Measurements from ENCODE around the gene CFAP97. TPM values are rescaled to one million over a fixed set of nuclear protein-coding genes. Genes with fewer than 3 reads are reported as not detected.

The CFAP97 gene
- polyA plus RNA-seq, 1 donor (not counting 4 experiments of a cell fraction or from before 2014, with no cell fraction given): 24.9 TPM

DNA sequence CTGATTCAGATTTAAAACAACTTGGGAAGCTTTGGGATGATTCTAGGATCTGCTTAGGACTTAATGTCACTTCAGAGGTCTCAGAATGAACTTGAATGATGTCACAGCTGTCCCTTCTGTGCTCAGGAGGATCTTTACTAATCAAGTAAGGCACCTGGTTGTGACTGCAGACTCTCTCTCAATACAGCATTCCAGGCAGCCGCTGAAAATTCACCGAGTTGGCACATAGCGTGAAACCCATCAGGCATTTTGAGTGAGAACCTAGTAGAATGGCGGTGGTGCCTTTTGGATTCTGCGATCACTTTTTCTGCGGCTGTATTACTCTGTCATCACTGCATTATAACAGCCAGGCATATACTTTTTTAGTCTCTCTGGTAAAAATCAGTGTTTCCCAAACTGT, 22.1 kb upstream of the CFAP97 start:
- Histone ChIP-seq H2AFZ (ENCODE audit: control insufficient read depth, low read length) (no peak overlapping the region), H3K27me3 (ENCODE audit: control insufficient read depth, extremely low read depth, insufficient read depth, low read length) (no peaks in the 10 kb centered on the region), H3K4me3 (ENCODE audit: control insufficient read depth in 2 of 3, extremely low read depth in 1 of 3, insufficient read depth in 2 of 3, low read depth in 1 of 3, low read length in 3 of 3) (no peak overlapping the region), H3K9ac (ENCODE audit: control insufficient read depth, extremely low read depth, insufficient read depth, low read length) (no peak overlapping the region), H3K36me3 (ENCODE audit: control insufficient read depth in 2 of 2, extremely low read depth in 1 of 2, insufficient read depth in 2 of 2, low read length in 2 of 2) (no peaks in the 10 kb centered on the region), H3K4me2 (ENCODE audit: control insufficient read depth, extremely low read depth, insufficient read depth, low read depth, low read length) (no peak overlapping the region), H3K4me1 (ENCODE audit: control insufficient read depth, extremely low read depth, insufficient read depth, low read length) (peaks cover 5% of the 10 kb centered on the region), H4K20me1 (ENCODE audit: control insufficient read depth, extremely low read depth, insufficient read depth, low read length) (peaks cover 2% of the 10 kb centered on the region), H3K9me3 (ENCODE audit: control insufficient read depth, low read depth, low read length) (no peaks in the 10 kb centered on the region), H3K27ac (ENCODE audit: control insufficient read depth, insufficient read depth, low read length) (no peak overlapping the region), H3K9me1 (ENCODE audit: control insufficient read depth, extremely low read depth, insufficient read depth, low read length) (no peaks in the 10 kb centered on the region), H3K79me2 (ENCODE audit: control insufficient read depth, insufficient read depth, low read length) (no peaks in the 10 kb centered on the region)
- DNase-seq (ENCODE audit: low read depth, low spot score) (no peak), FAIRE-seq (no peak)
- dilution Hi-C loops (cut with MboI; ENCODE audit: extremely low pct_ligation_motif_present, low sequenced_read_pairs): no loop called here
- TF ChIP-seq, protein P1, sequence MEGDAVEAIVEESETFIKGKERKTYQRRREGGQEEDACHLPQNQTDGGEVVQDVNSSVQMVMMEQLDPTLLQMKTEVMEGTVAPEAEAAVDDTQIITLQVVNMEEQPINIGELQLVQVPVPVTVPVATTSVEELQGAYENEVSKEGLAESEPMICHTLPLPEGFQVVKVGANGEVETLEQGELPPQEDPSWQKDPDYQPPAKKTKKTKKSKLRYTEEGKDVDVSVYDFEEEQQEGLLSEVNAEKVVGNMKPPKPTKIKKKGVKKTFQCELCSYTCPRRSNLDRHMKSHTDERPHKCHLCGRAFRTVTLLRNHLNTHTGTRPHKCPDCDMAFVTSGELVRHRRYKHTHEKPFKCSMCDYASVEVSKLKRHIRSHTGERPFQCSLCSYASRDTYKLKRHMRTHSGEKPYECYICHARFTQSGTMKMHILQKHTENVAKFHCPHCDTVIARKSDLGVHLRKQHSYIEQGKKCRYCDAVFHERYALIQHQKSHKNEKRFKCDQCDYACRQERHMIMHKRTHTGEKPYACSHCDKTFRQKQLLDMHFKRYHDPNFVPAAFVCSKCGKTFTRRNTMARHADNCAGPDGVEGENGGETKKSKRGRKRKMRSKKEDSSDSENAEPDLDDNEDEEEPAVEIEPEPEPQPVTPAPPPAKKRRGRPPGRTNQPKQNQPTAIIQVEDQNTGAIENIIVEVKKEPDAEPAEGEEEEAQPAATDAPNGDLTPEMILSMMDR (optimal IDR thresholded peaks at IDR 0.05 in 1 of 3, IDR thresholded peaks at IDR 0.05 in 1 of 3, conservative IDR thresholded peaks at IDR 0.05 in 1 of 3; ENCODE audit: extremely low read depth in 1 of 3, insufficient read depth in 2 of 3, low read length in 3 of 3): no peak
- TF ChIP-seq EZH2 (IDR thresholded peaks at IDR 0.05; ENCODE audit: low read length): no peak

DNA sequence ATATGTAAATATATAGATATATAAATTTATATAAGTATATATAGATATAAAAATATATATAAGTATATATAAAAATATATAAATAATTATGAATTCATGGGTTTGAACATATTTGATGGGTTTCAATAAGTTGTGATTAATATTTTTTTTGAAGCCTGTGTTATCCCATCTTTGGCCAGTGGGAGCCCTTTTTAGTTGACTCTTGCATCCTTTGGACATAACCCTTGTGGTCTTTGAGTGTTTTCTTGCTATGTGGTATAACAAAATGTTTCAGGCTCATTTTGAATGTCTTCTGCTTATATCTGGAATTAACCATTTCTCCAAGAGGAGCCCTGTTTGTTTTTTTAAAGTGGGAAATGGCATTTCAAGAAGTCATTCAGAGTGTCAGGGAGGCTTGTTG, 20.8 kb upstream of the CFAP97 start:
- no peak overlapping the region for H2AFZ ChIP-seq (ENCODE audit: control insufficient read depth, low read length)
- dilution Hi-C loops (cut with MboI; ENCODE audit: extremely low pct_ligation_motif_present, low sequenced_read_pairs): no loop called here
- H3K36me3 ChIP-seq (ENCODE audit: control insufficient read depth in 2 of 2, extremely low read depth in 1 of 2, insufficient read depth in 2 of 2, low read length in 2 of 2): no peaks in the 10 kb centered on the region
- no peak for FAIRE-seq
- TF ChIP-seq, protein P1 (optimal IDR thresholded peaks at IDR 0.05 in 1 of 3, IDR thresholded peaks at IDR 0.05 in 1 of 3, conservative IDR thresholded peaks at IDR 0.05 in 1 of 3; ENCODE audit: extremely low read depth in 1 of 3, insufficient read depth in 2 of 3, low read length in 3 of 3): no peak
- TF ChIP-seq EZH2 (IDR thresholded peaks at IDR 0.05; ENCODE audit: low read length): no peak
- no peak overlapping the region for H3K4me3 ChIP-seq (ENCODE audit: control insufficient read depth in 2 of 3, extremely low read depth in 1 of 3, insufficient read depth in 2 of 3, low read depth in 1 of 3, low read length in 3 of 3)
- no peaks in the 10 kb centered on the region for H3K79me2 ChIP-seq (ENCODE audit: control insufficient read depth, insufficient read depth, low read length)
- no peaks in the 10 kb centered on the region for H3K9me3 ChIP-seq (ENCODE audit: control insufficient read depth, low read depth, low read length)
- peaks cover 2% of the 10 kb centered on the region for H4K20me1 ChIP-seq (ENCODE audit: control insufficient read depth, extremely low read depth, insufficient read depth, low read length)
- H3K4me2 ChIP-seq (ENCODE audit: control insufficient read depth, extremely low read depth, insufficient read depth, low read depth, low read length): no peak overlapping the region
- DNase-seq (ENCODE audit: low read depth, low spot score): no peak
- H3K9ac ChIP-seq (ENCODE audit: control insufficient read depth, extremely low read depth, insufficient read depth, low read length): no peak overlapping the region
- H3K27ac ChIP-seq (ENCODE audit: control insufficient read depth, insufficient read depth, low read length): no peak overlapping the region
- no peaks in the 10 kb centered on the region for H3K9me1 ChIP-seq (ENCODE audit: control insufficient read depth, extremely low read depth, insufficient read depth, low read length)
- peaks cover 5% of the 10 kb centered on the region for H3K4me1 ChIP-seq (ENCODE audit: control insufficient read depth, extremely low read depth, insufficient read depth, low read length)
- no peaks in the 10 kb centered on the region for H3K27me3 ChIP-seq (ENCODE audit: control insufficient read depth, extremely low read depth, insufficient read depth, low read length)

Measured in keratinocyte (primary cell).